Adipocyte (in vitro differentiated cells): Measurements from ENCODE around the gene LRRN4CL.
"Not testable (repeated sequence)": the region's sequence is repeated elsewhere in the genome, so short reads cannot be mapped to it uniquely, and the experiment has no call there.

Experiments used
- DNase-seq: peaks from one replicate; pipeline ENCODE4 v3.0.0-alpha.2; 2015; ENCODE audit warnings: low read depth
- H3K27me3 ChIP-seq: replicated peaks from 2 replicates; pipeline ENCODE4 v1.7.0; 2013; ENCODE audit warnings: mild to moderate bottlenecking, low read length, moderate library complexity; ENCODE audit not compliant: control insufficient read depth, insufficient read depth
- H3K36me3 ChIP-seq: 2 replicates; pipeline ENCODE4 v1.7.0; 2013; ENCODE audit warnings: low read length, mild to moderate bottlenecking, moderate library complexity; ENCODE audit not compliant: control insufficient read depth, insufficient read depth, severe bottlenecking
- H3K4me1 ChIP-seq: 2 replicates; pipeline ENCODE4 v1.7.0; 2013; ENCODE audit warnings: mild to moderate bottlenecking, low read length, moderate library complexity; ENCODE audit not compliant: control insufficient read depth, insufficient read depth
- H3K4me3 ChIP-seq: 2 replicates; pipeline ENCODE4 v1.7.0; 2013; ENCODE audit warnings: mild to moderate bottlenecking, low read length, moderate library complexity
- H3K9ac ChIP-seq: 2 replicates; pipeline ENCODE4 v1.7.0; 2013; ENCODE audit warnings: mild to moderate bottlenecking, low read length, moderate library complexity
- H3K9me3 ChIP-seq: 2 replicates; pipeline ENCODE4 v1.7.0; 2013; ENCODE audit warnings: mild to moderate bottlenecking, low read length, moderate library complexity; ENCODE audit not compliant: control insufficient read depth

The LRRN4CL gene

GRCh38 chr11:62654297-62654696 lies 35.0 kb downstream of the LRRN4CL start:
- Histone ChIP-seq H3K27me3 (no peaks in the 10 kb centered on the region), H3K4me3 (no peak overlapping the region), H3K36me3 (peaks cover 6% of the 10 kb centered on the region), H3K4me1 (peaks cover 13% of the 10 kb centered on the region), H3K9me3 (no peaks in the 10 kb centered on the region), H3K9ac (no peak overlapping the region)
- DNase-seq, result no peak

GRCh38 chr11:62652161-62653006 lies 36.9 kb downstream of the LRRN4CL start:
- Histone ChIP-seq H3K36me3 (peaks cover 19% of the 10 kb centered on the region), H3K4me1 (peaks cover 20% of the 10 kb centered on the region), H3K9me3 (no peaks in the 10 kb centered on the region), H3K9ac (peak overlapping the region; percentile 94), H3K4me3 (peak overlapping the region; percentile 93), H3K27me3 (no peaks in the 10 kb centered on the region)
- DNase-seq, result peak; percentile 11

GRCh38 chr11:62650283-62650682 lies 39.0 kb downstream of the LRRN4CL start:
- H3K27me3 ChIP-seq, H3K9me3 ChIP-seq, H3K9ac ChIP-seq, H3K4me3 ChIP-seq, DNase-seq: not testable (repeated sequence)
- H3K36me3 ChIP-seq, result peaks cover 19% of the 10 kb centered on the region
- peaks cover 30% of the 10 kb centered on the region for H3K4me1 ChIP-seq

- DNase-seq, result no peak
- Histone ChIP-seq H3K4me3 (no peak overlapping the region), H3K9me3 (no peaks in the 10 kb centered on the region), H3K36me3 (peaks cover 20% of the 10 kb centered on the region), H3K9ac (no peak overlapping the region), H3K4me1 (peaks cover 37% of the 10 kb centered on the region), H3K27me3 (no peaks in the 10 kb centered on the region)
Measured at GRCh38 chr11:62649486-62649885, 39.8 kb downstream of the LRRN4CL start.

- Histone ChIP-seq H3K36me3 (peaks cover 25% of the 10 kb centered on the region), H3K27me3 (no peaks in the 10 kb centered on the region), H3K9ac (no peak overlapping the region), H3K9me3 (no peaks in the 10 kb centered on the region), H3K4me1 (peaks cover 40% of the 10 kb centered on the region), H3K4me3 (no peak overlapping the region)
- DNase-seq, result no peak
Measured at GRCh38 chr11:62648967-62649364, 40.4 kb downstream of the LRRN4CL start.

- no peak for DNase-seq
Measured at GRCh38 chr11:62648185-62648966, 41.0 kb downstream of the LRRN4CL start.

GRCh38 chr11:62647609-62648005 lies 41.7 kb downstream of the LRRN4CL start:
- H3K36me3 ChIP-seq, result peaks cover 31% of the 10 kb centered on the region
- H3K27me3 ChIP-seq, result no peaks in the 10 kb centered on the region
- no peaks in the 10 kb centered on the region for H3K9me3 ChIP-seq
- peak overlapping the region; percentile 67 for H3K9ac ChIP-seq
- DNase-seq, result no peak
- H3K4me1 ChIP-seq, result peaks cover 41% of the 10 kb centered on the region
- H3K4me3 ChIP-seq, result no peak overlapping the region

More at GRCh38 chr11:62648185-62648966, 41.0 kb downstream of the LRRN4CL start:
- H3K4me3 ChIP-seq, result no peak overlapping the region
- no peak overlapping the region for H3K9ac ChIP-seq
- no peaks in the 10 kb centered on the region for H3K9me3 ChIP-seq
- no peaks in the 10 kb centered on the region for H3K27me3 ChIP-seq
- H3K4me1 ChIP-seq, result peaks cover 40% of the 10 kb centered on the region
- peaks cover 25% of the 10 kb centered on the region for H3K36me3 ChIP-seq

- no peaks in the 10 kb centered on the region for H3K9me3 ChIP-seq
- peak overlapping the region; percentile 55 for H3K4me3 ChIP-seq
Measured at GRCh38 chr11:62646825-62647608, 42.3 kb downstream of the LRRN4CL start.

GRCh38 chr11:62645946-62646824 lies 43.1 kb downstream of the LRRN4CL start, which contains the start of gene GANAB:
TSS of gene GANAB (minus strand) at chr11:62646613. CDS start at chr11:62646599, 14 bp downstream.
- no peaks in the 10 kb centered on the region for H3K27me3 ChIP-seq
- H3K9me3 ChIP-seq, result no peaks in the 10 kb centered on the region
- H3K36me3 ChIP-seq, result peaks cover 31% of the 10 kb centered on the region
- peak within 1 kb of the TSS; percentile 99 for H3K9ac ChIP-seq
- peak within 1 kb of the TSS; percentile 95 for H3K4me3 ChIP-seq
- DNase-seq, result peak; percentile 100
- H3K4me1 ChIP-seq, result peaks cover 30% of the 10 kb centered on the region

More at GRCh38 chr11:62646825-62647608, 42.3 kb downstream of the LRRN4CL start:
- H3K9ac ChIP-seq, result peak overlapping the region; percentile 67
- DNase-seq, result no peak
- H3K4me1 ChIP-seq, result peaks cover 36% of the 10 kb centered on the region
- H3K36me3 ChIP-seq, result peaks cover 31% of the 10 kb centered on the region
- H3K27me3 ChIP-seq, result no peaks in the 10 kb centered on the region

GRCh38 chr11:62645671-62645945 lies 43.7 kb downstream of the LRRN4CL start:
- H3K9me3 ChIP-seq, result no peaks in the 10 kb centered on the region
- H3K36me3 ChIP-seq, result peaks cover 31% of the 10 kb centered on the region
- H3K4me1 ChIP-seq, result peaks cover 30% of the 10 kb centered on the region
- peak overlapping the region; percentile 99 for H3K9ac ChIP-seq
- no peak for DNase-seq
- peak overlapping the region; percentile 95 for H3K4me3 ChIP-seq
- H3K27me3 ChIP-seq, result no peaks in the 10 kb centered on the region
